Activated CD4-positive, alpha-beta T cell treated with anti-CD3 and anti-CD28 coated beads, Interleukin-2, amount 10 ng/mL, durations not matched to agents 24 days and 14 days (primary cell): ENCODE results near the gene ZDHHC14. TPM values are rescaled to one million over a fixed set of nuclear protein-coding genes. Genes with fewer than 3 reads are reported as not detected.

ENCODE experiments used
- DNase-seq: peaks from one replicate; pipeline ENCODE4 v3.0.0; 2022
- H3K27ac Mint-ChIP-seq: one replicate; pipeline ENCODE4 v1.8.0; 2022; ENCODE audit warnings: mild to moderate bottlenecking, mixed read lengths
- H3K27me3 Mint-ChIP-seq: one replicate; pipeline ENCODE4 v1.8.0; 2022; ENCODE audit warnings: mixed read lengths
- H3K36me3 Mint-ChIP-seq: one replicate; pipeline ENCODE4 v1.8.0; 2022; ENCODE audit warnings: low read depth, mild to moderate bottlenecking, mixed read lengths
- H3K4me1 Mint-ChIP-seq: one replicate; pipeline ENCODE4 v1.8.0; 2021; ENCODE audit warnings: mixed read lengths
- H3K4me3 Mint-ChIP-seq: one replicate; pipeline ENCODE4 v1.8.0; 2022; ENCODE audit warnings: mild to moderate bottlenecking, moderate library complexity, mixed read lengths
- H3K9me3 Mint-ChIP-seq: one replicate; pipeline ENCODE4 v1.8.0; 2021; ENCODE audit warnings: mixed read lengths
- intact Hi-C: fragments of 100-400 bp; cut with micrococcal nuclease; formaldehyde crosslinking; loops from one replicate; pipeline ENCODE4 v1.15.1; 2023
- total RNA-seq: library from RNA; stranded (reverse); gene quantifications from 2 replicates; pipeline ENCODE4 v1.2.3, GENCODE V29; 2022

Gene ZDHHC14
- total RNA-seq, 1 donor from 2014 or later: 14.1 TPM

- Mint-ChIP-seq H3K27ac (no peak overlapping the region), H3K36me3 (peaks cover 2% of the 10 kb centered on the region), H3K27me3 (no peaks in the 10 kb centered on the region), H3K4me1 (no peaks in the 10 kb centered on the region), H3K4me3 (no peak overlapping the region), H3K9me3 (no peaks in the 10 kb centered on the region)
- intact Hi-C loops: no loop called here
- no peak for DNase-seq
Measured at GRCh38 chr6:157606516-157606915, 225.5 kb downstream of the ZDHHC14 start.

- intact Hi-C loops: no loop called here
- Mint-ChIP-seq H3K36me3 (peaks cover 2% of the 10 kb centered on the region), H3K9me3 (no peaks in the 10 kb centered on the region)
Measured at GRCh38 chr6:157607317-157608109, 226.5 kb downstream of the ZDHHC14 start.

GRCh38 chr6:157608221-157609075 is 227.5 kb downstream of the ZDHHC14 start:
- H3K9me3 Mint-ChIP-seq: no peaks in the 10 kb centered on the region
- H3K4me1 Mint-ChIP-seq: peaks cover 2% of the 10 kb centered on the region
- H3K4me3 Mint-ChIP-seq: no peak overlapping the region
- no peaks in the 10 kb centered on the region for H3K27me3 Mint-ChIP-seq
- H3K27ac Mint-ChIP-seq: no peak overlapping the region
- intact Hi-C loops: no loop called here
- DNase-seq: no peak
- peaks cover 2% of the 10 kb centered on the region for H3K36me3 Mint-ChIP-seq

More at GRCh38 chr6:157607317-157608109, 226.5 kb downstream of the ZDHHC14 start:
- Mint-ChIP-seq H3K4me1 (peaks cover 2% of the 10 kb centered on the region), H3K27me3 (no peaks in the 10 kb centered on the region), H3K4me3 (no peak overlapping the region), H3K27ac (no peak overlapping the region)
- DNase-seq: no peak

- Mint-ChIP-seq H3K4me1 (peaks cover 2% of the 10 kb centered on the region), H3K27ac (no peak overlapping the region), H3K27me3 (no peaks in the 10 kb centered on the region), H3K4me3 (no peak overlapping the region), H3K36me3 (peaks cover 2% of the 10 kb centered on the region), H3K9me3 (no peaks in the 10 kb centered on the region)
- intact Hi-C loops: no loop called here
- no peak for DNase-seq
Measured at GRCh38 chr6:157609117-157609516, 228.1 kb downstream of the ZDHHC14 start.

GRCh38 chr6:157609556-157609955 is 228.6 kb downstream of the ZDHHC14 start:
- H3K4me3 Mint-ChIP-seq: no peak overlapping the region
- no peaks in the 10 kb centered on the region for H3K9me3 Mint-ChIP-seq
- H3K36me3 Mint-ChIP-seq: peaks cover 2% of the 10 kb centered on the region
- H3K4me1 Mint-ChIP-seq: peaks cover 4% of the 10 kb centered on the region
- intact Hi-C loops: no loop called here
- no peak for DNase-seq
- H3K27me3 Mint-ChIP-seq: no peaks in the 10 kb centered on the region
- H3K27ac Mint-ChIP-seq: no peak overlapping the region

DNA sequence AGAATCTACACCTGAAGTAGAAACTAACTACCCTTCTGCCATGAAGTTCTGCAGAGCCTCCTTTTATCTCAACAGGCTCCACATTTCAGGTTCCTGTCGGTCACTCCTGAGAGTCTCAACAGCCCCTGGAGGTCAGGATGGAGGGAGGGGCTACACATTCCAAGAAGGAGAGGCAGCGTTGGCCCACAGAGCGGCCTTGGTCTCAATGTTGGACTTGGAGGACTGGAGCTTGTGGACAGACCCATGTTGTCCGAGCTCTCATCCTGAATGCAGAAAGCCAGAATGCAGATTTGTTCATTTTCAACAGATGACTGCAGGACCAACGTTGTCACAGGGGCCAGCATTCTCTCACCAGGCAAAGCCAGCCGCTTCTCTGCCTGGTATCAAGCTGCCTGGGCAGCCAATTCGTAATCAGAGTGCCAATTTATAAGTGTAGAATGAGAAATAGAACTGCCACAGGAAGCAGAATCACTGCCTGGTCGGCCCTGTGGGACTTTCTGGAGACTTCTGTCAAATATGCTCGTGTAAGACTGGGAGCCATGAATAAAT is 229.5 kb downstream of the ZDHHC14 start:
- Mint-ChIP-seq H3K4me1 (peaks cover 5% of the 10 kb centered on the region), H3K36me3 (peaks cover 2% of the 10 kb centered on the region), H3K27ac (no peak overlapping the region), H3K9me3 (no peaks in the 10 kb centered on the region), H3K27me3 (no peaks in the 10 kb centered on the region), H3K4me3 (no peak overlapping the region)
- DNase-seq: no peak
- intact Hi-C loops: no loop called here

DNA sequence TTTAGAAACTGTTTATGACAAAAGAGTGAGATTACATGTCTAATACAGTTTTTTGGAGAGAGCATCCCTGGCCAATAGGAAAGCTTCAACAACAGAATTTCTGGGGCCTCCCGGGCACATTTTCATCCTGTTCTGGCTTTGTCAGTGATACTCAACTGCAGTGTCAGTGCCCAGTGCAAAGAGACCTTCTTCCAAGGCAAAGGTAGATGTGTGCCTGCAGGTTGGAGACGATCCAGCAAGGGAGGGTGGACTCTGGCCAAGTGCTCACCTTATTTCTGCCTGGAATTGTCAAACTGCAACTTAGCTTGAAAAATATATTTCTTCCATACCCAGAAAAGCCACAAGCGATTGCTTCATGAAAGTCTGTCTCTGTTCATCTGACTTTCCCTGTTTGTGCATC is 230.4 kb downstream of the ZDHHC14 start:
- Mint-ChIP-seq H3K36me3 (peaks cover 2% of the 10 kb centered on the region), H3K27ac (no peak overlapping the region), H3K27me3 (no peaks in the 10 kb centered on the region), H3K4me1 (peaks cover 5% of the 10 kb centered on the region), H3K9me3 (no peaks in the 10 kb centered on the region), H3K4me3 (no peak overlapping the region)
- DNase-seq: no peak
- intact Hi-C loops: no loop called here

GRCh38 chr6:157613011-157613522 is 232.1 kb downstream of the ZDHHC14 start:
- H3K4me3 Mint-ChIP-seq: no peak overlapping the region

GRCh38 chr6:157614026-157614568 is 233.1 kb downstream of the ZDHHC14 start:
- H3K4me3 Mint-ChIP-seq: no peak overlapping the region
- intact Hi-C loops: no loop called here
- H3K36me3 Mint-ChIP-seq: no peaks in the 10 kb centered on the region
- H3K9me3 Mint-ChIP-seq: no peaks in the 10 kb centered on the region
- H3K27me3 Mint-ChIP-seq: no peaks in the 10 kb centered on the region
- peaks cover 5% of the 10 kb centered on the region for H3K4me1 Mint-ChIP-seq
- H3K27ac Mint-ChIP-seq: no peak overlapping the region
- DNase-seq: no peak

More at GRCh38 chr6:157613011-157613522, 232.1 kb downstream of the ZDHHC14 start:
- Mint-ChIP-seq H3K27ac (no peak overlapping the region), H3K9me3 (no peaks in the 10 kb centered on the region), H3K36me3 (peaks cover 2% of the 10 kb centered on the region), H3K27me3 (no peaks in the 10 kb centered on the region), H3K4me1 (peaks cover 5% of the 10 kb centered on the region)
- intact Hi-C loops: no loop called here
- DNase-seq: no peak

- no peaks in the 10 kb centered on the region for H3K9me3 Mint-ChIP-seq
- H3K27ac Mint-ChIP-seq: no peak overlapping the region
- no peak overlapping the region for H3K4me3 Mint-ChIP-seq
- no peak for DNase-seq
- H3K27me3 Mint-ChIP-seq: no peaks in the 10 kb centered on the region
- H3K4me1 Mint-ChIP-seq: peaks cover 5% of the 10 kb centered on the region
- no peaks in the 10 kb centered on the region for H3K36me3 Mint-ChIP-seq
- intact Hi-C loops: no loop called here
Measured at GRCh38 chr6:157615420-157615769, 234.4 kb downstream of the ZDHHC14 start.

DNA sequence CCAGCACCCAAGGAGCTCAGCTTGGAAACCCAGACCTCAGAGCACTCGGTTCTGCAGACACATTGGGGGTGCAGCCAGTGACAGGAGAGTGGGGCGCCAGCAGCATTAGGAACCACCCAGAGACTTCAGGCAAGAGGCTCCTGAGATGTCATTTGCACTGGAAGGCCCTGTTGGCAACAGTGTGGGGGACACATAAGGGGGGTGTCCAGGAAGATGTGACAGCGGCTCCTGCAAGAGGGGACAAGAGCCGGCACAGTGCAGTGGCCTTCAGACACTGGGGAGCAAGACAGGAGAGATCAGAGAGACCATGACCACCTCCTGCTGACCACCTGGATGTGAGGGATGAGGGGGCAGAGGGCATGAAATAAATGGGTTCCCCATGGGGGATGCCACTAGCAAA is 235.0 kb downstream of the ZDHHC14 start:
- no peak for DNase-seq
- Mint-ChIP-seq H3K27ac (no peak overlapping the region), H3K9me3 (no peaks in the 10 kb centered on the region), H3K27me3 (no peaks in the 10 kb centered on the region), H3K4me1 (peaks cover 5% of the 10 kb centered on the region), H3K4me3 (no peak overlapping the region), H3K36me3 (no peaks in the 10 kb centered on the region)
- intact Hi-C loops: no loop called here

DNA sequence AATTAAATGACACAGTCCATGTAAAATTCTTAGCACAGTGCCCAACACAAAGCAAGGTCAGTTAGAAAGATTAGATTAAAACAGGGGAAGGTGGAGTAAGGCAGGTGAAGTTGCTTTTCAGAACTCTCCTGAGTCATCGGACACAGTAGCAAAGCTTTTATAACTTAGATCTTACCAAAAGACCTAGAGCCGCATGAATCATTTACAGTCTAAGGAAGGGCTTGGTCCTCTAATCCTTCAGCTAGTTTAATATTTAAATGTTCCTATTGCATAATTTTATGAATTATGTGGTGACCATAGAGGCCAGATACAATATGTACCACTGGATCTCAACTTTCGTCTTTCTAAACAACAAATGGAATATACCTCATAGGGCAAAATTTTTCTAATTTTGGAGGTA is 240.0 kb downstream of the ZDHHC14 start:
- Mint-ChIP-seq H3K27me3 (no peaks in the 10 kb centered on the region), H3K36me3 (peaks cover 4% of the 10 kb centered on the region), H3K4me1 (no peaks in the 10 kb centered on the region), H3K27ac (no peak overlapping the region), H3K9me3 (peaks cover 4% of the 10 kb centered on the region), H3K4me3 (no peak overlapping the region)
- no peak for DNase-seq
- intact Hi-C loops: no loop called here

DNA sequence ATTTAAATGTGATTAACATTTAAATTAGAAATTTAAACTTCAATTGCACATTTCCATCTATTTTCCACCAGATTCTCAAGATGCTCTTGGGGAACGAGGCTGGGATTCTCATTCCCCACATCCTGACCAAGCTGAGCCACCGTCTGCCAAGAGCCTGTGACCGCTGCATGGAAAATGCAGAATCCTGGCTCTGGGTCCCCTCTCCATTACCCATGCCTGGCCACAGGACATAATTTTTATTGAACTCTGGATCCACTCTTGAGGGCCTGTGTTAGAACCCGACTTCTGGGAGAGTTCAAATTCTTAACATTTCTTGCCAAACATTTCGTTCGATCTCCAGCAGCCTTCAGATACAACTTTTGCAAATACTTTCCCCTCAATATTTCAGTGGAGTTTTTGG is 240.4 kb downstream of the ZDHHC14 start:
- Mint-ChIP-seq H3K27ac (no peak overlapping the region), H3K27me3 (no peaks in the 10 kb centered on the region), H3K4me3 (no peak overlapping the region), H3K36me3 (peaks cover 4% of the 10 kb centered on the region), H3K4me1 (no peaks in the 10 kb centered on the region), H3K9me3 (peaks cover 4% of the 10 kb centered on the region)
- no peak for DNase-seq
- intact Hi-C loops: no loop called here

DNA sequence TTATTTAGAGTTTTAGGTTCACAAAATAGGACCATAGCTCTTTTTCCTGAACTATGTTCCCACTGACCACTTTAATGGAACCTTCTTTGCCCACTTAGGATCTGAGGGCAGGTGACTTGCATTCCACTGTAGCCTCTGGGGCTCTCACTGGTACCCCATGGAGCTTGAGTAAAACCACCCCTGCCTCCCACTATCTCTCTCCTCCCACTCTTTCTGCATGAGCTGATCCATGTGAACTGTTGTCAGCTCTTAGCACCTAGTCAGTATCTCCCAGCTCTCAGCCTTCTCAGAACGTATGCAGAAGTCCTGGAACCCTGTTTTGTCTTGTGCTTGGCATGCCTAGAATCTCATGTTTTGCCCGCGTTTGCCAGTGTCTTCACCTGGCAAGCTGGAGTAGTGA is 241.4 kb downstream of the ZDHHC14 start:
- intact Hi-C loops: no loop called here
- Mint-ChIP-seq H3K27ac (no peak overlapping the region), H3K4me1 (no peaks in the 10 kb centered on the region), H3K36me3 (peaks cover 4% of the 10 kb centered on the region), H3K9me3 (peaks cover 4% of the 10 kb centered on the region), H3K4me3 (no peak overlapping the region), H3K27me3 (no peaks in the 10 kb centered on the region)
- no peak for DNase-seq
